ENCODE data around the gene SNRPA1. TPM values are rescaled to one million over a fixed set of nuclear protein-coding genes. Genes with fewer than 3 reads are reported as not detected.

Gene SNRPA1
- total RNA-seq, 1 donor from 2014 or later: 22.2 TPM

GRCh38 chr15:101244036-101244781, 50.8 kb downstream of the SNRPA1 start:
- DNase-seq (ENCODE audit: low spot score) (peak; percentile 31), ATAC-seq (no peak)

DNA sequence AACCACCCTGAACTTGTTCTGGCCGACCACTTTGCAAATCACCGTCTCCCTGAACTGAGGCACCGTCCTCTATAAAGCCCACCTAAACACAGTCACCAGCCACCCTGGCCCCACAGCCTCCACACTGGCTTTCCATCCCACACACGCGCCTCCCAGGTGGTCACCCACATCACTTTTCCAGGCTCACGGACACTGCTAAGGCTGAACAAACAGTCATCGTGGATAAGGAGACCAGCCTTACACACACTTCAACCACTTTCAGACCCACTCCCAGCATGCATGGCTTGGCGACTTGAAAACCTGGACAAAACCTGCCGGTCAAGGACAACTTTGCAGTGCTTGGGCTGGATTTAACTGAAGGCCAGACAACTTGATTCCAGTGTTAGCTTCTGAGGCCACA, 51.6 kb downstream of the SNRPA1 start:
- DNase-seq (ENCODE audit: low spot score): no peak
- no peak for ATAC-seq

DNA sequence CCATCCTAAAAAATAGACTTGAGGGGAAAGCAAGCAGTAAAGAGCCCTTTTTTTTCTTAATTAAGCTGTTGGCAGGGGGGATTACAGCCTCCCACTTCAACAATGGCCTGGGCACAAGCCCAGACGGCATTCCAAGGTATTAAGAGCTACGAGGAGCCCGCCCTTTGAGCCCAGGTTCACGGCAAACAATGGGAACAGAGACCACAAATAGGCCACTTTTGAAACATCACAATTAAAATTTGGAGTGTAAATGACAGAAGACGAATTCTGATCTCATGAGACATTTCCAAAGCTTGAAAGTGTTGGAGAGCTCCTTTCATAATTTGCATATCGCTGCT, 52.1 kb downstream of the SNRPA1 start:
- ATAC-seq: no peak
- no peak for DNase-seq (ENCODE audit: low spot score)

DNA sequence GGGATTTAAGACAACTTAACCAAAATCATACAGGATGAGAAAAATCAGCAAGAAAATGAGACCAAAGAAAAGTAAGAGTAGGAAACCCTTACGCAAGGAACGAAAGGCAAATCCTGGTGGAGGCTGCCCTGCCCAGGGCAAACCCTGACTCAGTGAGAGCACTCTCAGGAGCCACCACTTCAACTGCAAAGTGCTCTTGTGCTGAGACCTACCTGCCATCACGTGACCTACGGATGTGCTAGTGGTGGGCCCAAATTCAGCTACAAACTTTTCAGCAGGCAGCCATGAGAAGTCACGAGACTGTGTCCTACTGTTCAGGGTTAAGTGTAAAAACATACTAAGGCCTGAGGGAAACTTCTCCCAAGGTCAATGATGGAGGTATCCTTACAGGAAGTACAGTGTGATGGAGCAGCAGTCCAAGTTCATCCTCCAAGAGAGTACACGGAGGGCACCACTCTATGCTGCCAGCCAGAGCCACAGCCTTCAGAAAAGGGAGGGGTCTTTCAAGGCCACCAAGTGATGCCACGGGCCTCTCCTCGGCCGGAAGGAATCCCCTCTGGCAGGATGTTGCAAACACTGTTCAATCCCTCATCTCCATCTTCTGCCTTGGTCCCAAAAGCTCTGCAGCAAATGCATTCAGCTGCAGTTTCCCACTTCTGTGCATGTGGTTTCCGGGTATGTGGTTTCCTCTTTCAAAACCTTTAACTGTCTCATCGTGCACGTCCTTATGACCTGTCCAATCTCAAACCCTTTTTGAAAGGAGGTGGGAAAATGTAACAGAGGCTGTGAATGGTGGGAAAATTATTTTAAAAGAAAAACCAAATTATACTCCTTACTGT, 52.7 kb downstream of the SNRPA1 start:
- peak; percentile 19 for ATAC-seq
- DNase-seq (ENCODE audit: low spot score): no peak

GRCh38 chr15:101240358-101240757, 54.7 kb downstream of the SNRPA1 start:
- ATAC-seq: peak; percentile 51
- no peak for DNase-seq (ENCODE audit: low spot score)

- ATAC-seq: no peak
- DNase-seq (ENCODE audit: low spot score): no peak
Observed at GRCh38 chr15:101239724-101240136, 55.3 kb downstream of the SNRPA1 start.

DNA sequence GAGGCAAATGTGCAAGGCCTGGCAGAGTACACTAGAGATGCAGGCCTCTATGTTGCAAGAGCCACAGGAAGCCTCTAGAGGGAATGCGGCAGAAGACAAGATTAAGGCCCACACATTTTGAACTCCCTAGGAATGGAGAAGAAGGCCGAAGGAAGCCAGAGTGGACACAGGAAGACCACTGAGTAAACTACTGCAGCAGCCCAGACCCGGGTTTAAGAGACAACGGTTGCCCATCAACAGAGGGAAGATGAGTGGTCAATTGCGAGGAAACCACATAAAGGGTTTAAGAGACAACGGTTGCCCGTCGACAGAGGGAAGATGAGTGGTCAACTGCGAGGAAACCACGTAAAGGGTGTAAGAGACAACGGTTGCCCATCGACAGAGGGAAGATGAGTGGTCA, 57.8 kb downstream of the SNRPA1 start:
- no peak for ATAC-seq

DNA sequence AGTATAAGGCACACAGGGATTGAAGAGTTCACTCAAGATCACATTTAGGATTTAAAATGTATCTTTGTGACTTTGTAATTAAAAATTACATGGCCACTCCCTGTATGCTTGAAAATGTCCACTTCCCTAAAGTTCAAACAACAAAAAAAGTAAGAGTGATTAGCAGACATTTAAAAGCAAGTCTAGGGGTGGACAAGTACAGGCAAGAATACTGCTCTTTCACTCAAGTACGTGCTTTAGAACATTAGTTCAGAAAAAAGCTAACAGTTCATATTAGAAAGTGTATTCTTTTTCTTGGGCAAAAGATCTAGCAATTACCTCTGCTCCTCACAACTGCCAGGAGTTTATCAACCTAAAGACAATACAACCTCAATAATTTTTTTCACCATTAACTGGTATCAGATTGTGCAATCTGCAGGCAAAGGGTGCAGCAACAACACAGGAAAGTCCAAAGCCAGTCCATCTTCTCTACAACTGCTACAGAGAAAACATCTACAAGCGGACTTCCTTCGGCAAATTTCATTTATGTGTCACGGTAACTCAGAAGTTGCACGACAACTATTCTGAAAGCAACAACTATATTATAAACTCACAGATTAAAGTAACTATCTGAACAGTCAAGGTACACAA, 61.3 kb downstream of the SNRPA1 start:
- ATAC-seq (no peak), DNase-seq (ENCODE audit: low spot score) (no peak)

More for the DNA sequence above, 57.8 kb downstream of the SNRPA1 start:
- DNase-seq (ENCODE audit: low spot score): no peak

GRCh38 chr15:101232677-101233076, 62.4 kb downstream of the SNRPA1 start:
- ATAC-seq: no peak
- DNase-seq (ENCODE audit: low spot score): no peak

Other genes starting within 250 kb of the SNRPA1 start
- gene CHSY1, start 43.2 kb downstream of the SNRPA1 start, total RNA-seq: 6.3 TPM
- gene SELENOS, start 17.8 kb downstream of the SNRPA1 start, total RNA-seq: 33.9 TPM
- gene PCSK6, start 194.5 kb upstream of the SNRPA1 start, total RNA-seq: 180 TPM

Data from left lobe of liver (tissue), 2 donors.